H54 (cell line): ENCODE data around the gene ZBTB7C.

ENCODE experiments used
- DNase-seq: peaks from one replicate; pipeline ENCODE4 v3.0.0; 2011; ENCODE audit warnings: low spot score, mixed read lengths; ENCODE audit not compliant: insufficient read length
- FAIRE-seq: peaks from 3 replicates; lab custom pipeline; 2011; peaks lifted over from hg19 to GRCh38; lab: Jason Lieb, UNC
- POLR2A ChIP-seq: IDR thresholded peaks from 2 replicates; pipeline ENCODE4 v1.6.1; 2011; ENCODE audit warnings: low read depth, mild to moderate bottlenecking, low read length

Gene ZBTB7C

GRCh38 chr18:48213791-48214190 is 195.4 kb downstream of the ZBTB7C start:
- no peak for FAIRE-seq
- DNase-seq = no peak
- TF ChIP-seq POLR2A = no peak

- TF ChIP-seq POLR2A = no peak
- FAIRE-seq (no peak), DNase-seq (no peak)
Measured at GRCh38 chr18:48208432-48209140, 200.6 kb downstream of the ZBTB7C start.

GRCh38 chr18:48207733-48208132 is 201.4 kb downstream of the ZBTB7C start:
- no peak for DNase-seq
- FAIRE-seq = no peak
- TF ChIP-seq POLR2A = no peak

GRCh38 chr18:48206887-48207286 is 202.3 kb downstream of the ZBTB7C start:
- FAIRE-seq (no peak), DNase-seq (no peak)
- TF ChIP-seq POLR2A = no peak

- DNase-seq (no peak), FAIRE-seq (no peak)
- TF ChIP-seq POLR2A = no peak
Measured at GRCh38 chr18:48203961-48204666, 205.1 kb downstream of the ZBTB7C start.

GRCh38 chr18:48203288-48203945 is 205.8 kb downstream of the ZBTB7C start:
- no peak for TF ChIP-seq POLR2A
- no peak for DNase-seq
- FAIRE-seq = no peak

GRCh38 chr18:48202350-48203260 is 206.6 kb downstream of the ZBTB7C start:
- DNase-seq = no peak
- TF ChIP-seq POLR2A = no peak
- FAIRE-seq = no peak

GRCh38 chr18:48202006-48202348 is 207.2 kb downstream of the ZBTB7C start:
- DNase-seq (no peak), FAIRE-seq (no peak)
- TF ChIP-seq POLR2A = no peak

GRCh38 chr18:48201337-48202005 is 207.7 kb downstream of the ZBTB7C start:
- DNase-seq (no peak), FAIRE-seq (no peak)
- no peak for TF ChIP-seq POLR2A

- DNase-seq (no peak), FAIRE-seq (no peak)
- no peak for TF ChIP-seq POLR2A
Measured at GRCh38 chr18:48200631-48201336, 208.4 kb downstream of the ZBTB7C start.

- FAIRE-seq (no peak), DNase-seq (no peak)
- no peak for TF ChIP-seq POLR2A
Measured at GRCh38 chr18:48199399-48199798, 209.8 kb downstream of the ZBTB7C start.

- no peak for FAIRE-seq
- no peak for DNase-seq
- no peak for TF ChIP-seq POLR2A
Measured at GRCh38 chr18:48197819-48198218, 211.4 kb downstream of the ZBTB7C start.
